BLaER1 treated with 17β-estradiol and CSF1 and Interleukin-3, amounts not matched to agents 10 nM and 100 nM (cell line): ENCODE measurements around the gene APC2.

Experiments used
- H3K27ac ChIP-seq, 11 experiments: shearing (Covaris generic); formaldehyde crosslinking; 2 replicates each; pipeline ENCODE4 v1.8.1; 2022
- H3K27me3 ChIP-seq, 11 experiments: shearing (Covaris generic); formaldehyde crosslinking; 2 replicates each; pipeline ENCODE4 v1.8.1; 2022
- H3K36me3 ChIP-seq, 11 experiments: shearing (Covaris generic); formaldehyde crosslinking; 2 replicates each; pipeline ENCODE4 v1.8.1; 2022
- H3K4me1 ChIP-seq, 10 experiments: shearing (Covaris generic); formaldehyde crosslinking; 2 replicates each; pipeline ENCODE4 v1.8.1; 2022
- H3K4me2 ChIP-seq, 11 experiments: shearing (Covaris generic); formaldehyde crosslinking; 2 replicates each; pipeline ENCODE4 v1.8.1; 2022
- H3K4me3 ChIP-seq, 10 experiments: shearing (Covaris generic); formaldehyde crosslinking; 2 replicates each; pipeline ENCODE4 v1.8.1; 2022
- H3K9ac ChIP-seq, 11 experiments: shearing (Covaris generic); formaldehyde crosslinking; 2 replicates each; pipeline ENCODE4 v1.8.1; 2022
- H3K9me3 ChIP-seq, 11 experiments: shearing (Covaris generic); formaldehyde crosslinking; replicated peaks in 1 of 11; 2 replicates each; pipeline ENCODE4 v1.8.1; 2022
- H4K20me1 ChIP-seq, 11 experiments: shearing (Covaris generic); formaldehyde crosslinking; 2 replicates each; pipeline ENCODE4 v1.8.1; 2022
- Cebpa-rat ChIP-seq, 11 experiments: shearing (Covaris generic); IDR thresholded peaks; 2 replicates each; pipeline ENCODE4 v1.8.1; 2022

The APC2 gene

GRCh38 chr19:1467215-1467489, 17.2 kb downstream of the APC2 start:
- Histone ChIP-seq H4K20me1 (peaks cover 85 to 100% (median 91%) of the 10 kb centered on the region in 11 experiments), H3K27ac (no peak overlapping the region), H3K4me2 (no peak overlapping the region), H3K4me1 (peaks cover 41 to 59% (median 53%) of the 10 kb centered on the region in 10 experiments), H3K9me3 (no peaks in the 10 kb centered on the region), H3K36me3 (peaks cover 0 to 13% (median 7%) of the 10 kb centered on the region in 11 experiments; a peak in 8 of 22 replicates), H3K9ac (no peak overlapping the region), H3K4me3 (no peak overlapping the region), H3K27me3 (peaks cover 73 to 83% (median 78%) of the 10 kb centered on the region in 11 experiments)
- TF ChIP-seq Cebpa-rat (IDR thresholded peaks at IDR 0.05), result no peak

DNA sequence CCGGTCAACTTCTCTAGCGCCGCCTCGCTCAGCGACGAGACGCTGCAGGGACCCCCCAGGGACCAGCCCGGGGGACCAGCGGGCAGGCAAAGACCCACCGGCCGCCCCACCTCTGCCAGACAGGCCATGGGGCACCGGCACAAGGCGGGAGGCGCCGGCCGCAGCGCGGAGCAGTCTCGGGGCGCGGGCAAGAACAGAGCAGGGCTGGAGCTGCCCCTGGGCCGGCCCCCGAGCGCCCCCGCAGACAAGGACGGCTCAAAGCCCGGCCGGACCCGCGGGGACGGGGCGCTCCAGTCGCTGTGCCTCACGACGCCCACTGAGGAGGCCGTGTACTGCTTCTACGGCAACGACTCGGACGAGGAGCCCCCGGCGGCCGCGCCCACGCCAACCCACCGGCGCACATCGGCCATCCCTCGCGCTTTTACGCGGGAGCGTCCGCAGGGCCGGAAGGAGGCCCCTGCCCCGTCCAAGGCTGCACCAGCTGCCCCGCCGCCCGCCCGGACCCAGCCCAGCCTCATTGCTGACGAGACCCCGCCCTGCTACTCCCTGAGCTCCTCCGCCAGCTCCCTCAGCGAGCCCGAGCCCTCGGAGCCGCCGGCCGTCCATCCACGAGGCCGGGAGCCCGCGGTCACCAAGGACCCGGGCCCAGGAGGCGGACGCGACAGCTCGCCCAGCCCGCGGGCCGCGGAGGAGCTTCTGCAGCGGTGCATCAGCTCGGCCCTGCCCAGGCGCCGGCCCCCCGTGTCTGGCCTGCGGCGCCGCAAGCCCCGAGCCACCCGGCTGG, 17.8 kb downstream of the APC2 start:
- Histone ChIP-seq H3K4me1 (peaks cover 43 to 64% (median 58%) of the 10 kb centered on the region in 10 experiments), H3K9ac (no peak overlapping the region), H3K27me3 (peaks cover 78 to 89% (median 83%) of the 10 kb centered on the region in 11 experiments), H3K36me3 (peaks cover 0 to 13% (median 7%) of the 10 kb centered on the region in 11 experiments; a peak in 8 of 22 replicates), H4K20me1 (peaks cover 91 to 100% (median 96%) of the 10 kb centered on the region in 11 experiments), H3K4me3 (peak overlapping the region in 3 of 10 experiments; percentile 54 to 67 (median 59); a peak in 4 of 20 replicates), H3K9me3 (no peaks in the 10 kb centered on the region), H3K27ac (no peak overlapping the region), H3K4me2 (peak overlapping the region in 7 of 11 experiments; percentile 91 to 99 (median 98); a peak in 11 of 22 replicates)
- TF ChIP-seq Cebpa-rat (IDR thresholded peaks at IDR 0.05), result no peak

GRCh38 chr19:1468274-1468820, 18.4 kb downstream of the APC2 start:
- Histone ChIP-seq H3K27me3 (peaks cover 83 to 95% (median 90%) of the 10 kb centered on the region in 11 experiments), H4K20me1 (peaks cover 93 to 100% (median 98%) of the 10 kb centered on the region in 11 experiments), H3K9ac (peak overlapping the region in 3 of 11 experiments; percentile 19 to 62 (median 58); a peak in 6 of 22 replicates), H3K9me3 (no peaks in the 10 kb centered on the region), H3K36me3 (peaks cover 0 to 15% (median 7%) of the 10 kb centered on the region in 11 experiments; a peak in 9 of 22 replicates), H3K4me3 (peak overlapping the region; percentile 49 to 67 (median 58); a peak in 16 of 20 replicates), H3K27ac (no peak overlapping the region), H3K4me2 (peak overlapping the region; percentile 91 to 99 (median 98)), H3K4me1 (peaks cover 43 to 71% (median 60%) of the 10 kb centered on the region in 10 experiments)
- no peak for TF ChIP-seq Cebpa-rat (IDR thresholded peaks at IDR 0.05)

GRCh38 chr19:1468821-1469254, 18.9 kb downstream of the APC2 start:
- Histone ChIP-seq H3K27me3 (peaks cover 85 to 97% (median 94%) of the 10 kb centered on the region in 11 experiments), H3K9me3 (no peaks in the 10 kb centered on the region), H4K20me1 (peaks cover 98 to 100% (median 100%) of the 10 kb centered on the region in 11 experiments), H3K4me1 (peaks cover 43 to 75% (median 60%) of the 10 kb centered on the region in 10 experiments), H3K9ac (peak overlapping the region; percentile 18 to 67 (median 58); a peak in 18 of 22 replicates), H3K36me3 (peaks cover 0 to 20% (median 10%) of the 10 kb centered on the region in 11 experiments; a peak in 13 of 22 replicates), H3K4me3 (peak overlapping the region; percentile 49 to 67 (median 58)), H3K4me2 (peak overlapping the region; percentile 91 to 99 (median 98)), H3K27ac (no peak overlapping the region)
- no peak for TF ChIP-seq Cebpa-rat (IDR thresholded peaks at IDR 0.05)

DNA sequence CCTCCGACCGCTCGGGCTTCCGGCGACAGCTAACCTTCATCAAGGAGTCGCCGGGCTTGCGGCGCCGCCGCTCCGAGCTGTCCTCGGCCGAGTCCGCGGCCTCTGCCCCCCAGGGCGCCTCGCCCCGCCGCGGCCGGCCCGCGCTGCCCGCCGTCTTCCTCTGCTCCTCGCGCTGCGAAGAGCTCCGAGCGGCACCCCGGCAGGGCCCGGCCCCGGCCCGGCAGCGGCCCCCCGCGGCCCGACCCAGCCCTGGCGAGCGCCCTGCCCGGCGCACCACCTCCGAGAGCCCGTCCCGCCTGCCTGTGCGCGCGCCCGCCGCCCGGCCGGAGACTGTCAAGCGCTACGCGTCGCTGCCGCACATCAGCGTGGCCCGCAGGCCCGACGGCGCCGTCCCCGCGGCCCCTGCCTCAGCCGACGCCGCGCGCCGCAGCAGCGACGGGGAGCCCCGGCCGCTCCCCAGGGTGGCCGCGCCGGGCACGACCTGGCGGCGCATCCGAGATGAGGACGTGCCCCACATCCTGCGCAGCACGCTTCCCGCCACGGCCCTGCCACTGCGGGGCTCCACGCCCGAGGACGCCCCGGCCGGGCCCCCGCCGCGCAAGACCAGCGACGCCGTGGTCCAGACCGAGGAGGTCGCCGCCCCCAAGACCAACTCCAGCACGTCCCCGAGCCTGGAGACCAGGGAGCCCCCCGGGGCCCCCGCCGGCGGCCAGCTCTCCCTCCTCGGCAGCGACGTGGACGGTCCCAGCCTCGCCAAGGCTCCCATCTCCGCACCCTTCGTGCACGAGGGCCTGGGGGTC, 19.5 kb downstream of the APC2 start:
- Histone ChIP-seq H3K27me3 (peaks cover 85 to 100% (median 94%) of the 10 kb centered on the region in 11 experiments), H4K20me1 (peaks cover 100% of the 10 kb centered on the region in 11 experiments), H3K27ac (no peak overlapping the region), H3K9me3 (no peaks in the 10 kb centered on the region), H3K9ac (peak overlapping the region; percentile 18 to 67 (median 58); a peak in 19 of 22 replicates), H3K4me3 (peak overlapping the region; percentile 49 to 67 (median 58)), H3K4me1 (peaks cover 43 to 75% (median 60%) of the 10 kb centered on the region in 10 experiments), H3K36me3 (peaks cover 0 to 25% (median 16%) of the 10 kb centered on the region in 11 experiments; a peak in 16 of 22 replicates), H3K4me2 (peak overlapping the region; percentile 91 to 99 (median 98))
- no peak for TF ChIP-seq Cebpa-rat (IDR thresholded peaks at IDR 0.05)

GRCh38 chr19:1470055-1470304, 20.1 kb downstream of the APC2 start:
- Histone ChIP-seq H3K9me3 (no peaks in the 10 kb centered on the region), H3K27me3 (peaks cover 83 to 97% (median 89%) of the 10 kb centered on the region in 11 experiments), H3K9ac (peak overlapping the region; percentile 13 to 67 (median 58); a peak in 12 of 22 replicates), H3K4me3 (peak overlapping the region; percentile 49 to 67 (median 58)), H3K4me1 (peaks cover 43 to 75% (median 60%) of the 10 kb centered on the region in 10 experiments), H4K20me1 (peaks cover 100% of the 10 kb centered on the region in 11 experiments), H3K27ac (no peak overlapping the region), H3K36me3 (peaks cover 4 to 30% (median 21%) of the 10 kb centered on the region in 11 experiments; a peak in 16 of 22 replicates), H3K4me2 (peak overlapping the region; percentile 91 to 99 (median 98))
- no peak for TF ChIP-seq Cebpa-rat (IDR thresholded peaks at IDR 0.05)

DNA sequence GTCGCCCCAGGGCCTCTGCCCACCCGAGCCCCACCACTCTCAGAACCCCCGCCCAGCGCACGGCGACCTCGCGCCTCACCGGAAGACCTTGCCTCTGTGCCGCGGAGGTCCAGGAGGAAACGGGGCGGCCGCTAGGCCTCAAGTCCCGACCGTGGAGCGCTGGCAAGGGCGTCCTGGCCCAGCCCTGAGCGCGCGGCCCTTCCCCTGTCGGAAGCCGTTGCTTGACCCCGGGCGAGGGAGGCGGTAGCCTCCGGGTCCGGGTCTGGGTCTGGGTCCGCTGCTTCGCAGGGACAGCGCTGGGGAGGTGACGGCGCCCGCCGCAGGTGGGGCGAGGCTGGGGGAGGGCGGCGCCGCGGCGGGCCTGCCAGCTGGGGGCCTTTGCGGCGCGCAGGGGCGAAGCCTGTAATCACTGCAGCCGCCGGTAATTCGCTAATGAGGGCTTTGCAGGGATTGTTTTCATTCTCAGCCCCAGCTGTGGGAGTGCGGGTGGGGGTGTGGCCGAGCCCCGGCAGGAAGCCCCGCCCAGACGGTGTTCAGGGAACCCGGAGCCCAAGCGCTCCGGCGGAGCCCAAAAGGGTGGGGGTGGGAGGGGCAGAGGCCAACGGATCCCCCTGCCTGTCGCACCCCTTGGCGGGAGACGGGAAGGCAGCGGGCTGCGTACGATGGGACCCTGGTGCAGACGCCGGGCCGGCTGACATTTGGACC, 20.5 kb downstream of the APC2 start:
- Histone ChIP-seq H3K4me3 (peak overlapping the region; percentile 49 to 67 (median 58)), H3K9ac (peak overlapping the region; percentile 13 to 67 (median 58); a peak in 17 of 22 replicates), H3K27ac (no peak overlapping the region), H3K36me3 (peaks cover 8 to 33% (median 25%) of the 10 kb centered on the region in 11 experiments; a peak in 17 of 22 replicates), H3K9me3 (no peaks in the 10 kb centered on the region), H4K20me1 (peaks cover 100% of the 10 kb centered on the region in 11 experiments), H3K4me2 (peak overlapping the region; percentile 91 to 99 (median 98)), H3K27me3 (peaks cover 78 to 92% (median 84%) of the 10 kb centered on the region in 11 experiments), H3K4me1 (peaks cover 43 to 73% (median 60%) of the 10 kb centered on the region in 10 experiments)
- TF ChIP-seq Cebpa-rat (IDR thresholded peaks at IDR 0.05), result no peak

DNA sequence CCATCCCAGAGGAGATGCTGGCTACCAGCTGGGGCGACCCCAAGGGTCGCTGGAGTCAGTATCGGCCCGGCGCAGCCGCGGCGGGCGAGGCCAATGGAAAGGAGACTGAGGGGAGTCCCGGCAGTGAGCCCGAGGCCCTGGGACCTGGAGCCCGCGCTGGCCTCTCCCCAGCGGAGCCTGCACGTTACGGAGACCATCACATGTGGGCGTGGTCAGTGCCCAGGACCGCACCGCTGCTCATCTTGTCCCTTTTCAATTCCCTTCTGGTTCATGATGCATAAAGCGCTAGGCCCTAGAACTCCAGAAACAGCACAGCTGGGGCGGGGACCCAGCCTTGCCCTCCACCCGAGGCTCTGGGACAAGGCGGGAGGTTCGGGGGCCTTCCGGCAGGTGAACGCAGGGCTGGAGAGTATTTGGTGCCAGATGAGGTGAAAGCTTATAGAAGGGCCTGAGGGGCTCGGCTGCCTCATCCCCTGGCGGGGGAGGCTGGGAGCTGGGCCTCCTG, 21.1 kb downstream of the APC2 start:
- Histone ChIP-seq H3K27me3 (peaks cover 72 to 86% (median 78%) of the 10 kb centered on the region in 11 experiments), H3K9ac (peak overlapping the region in 9 of 11 experiments; percentile 16 to 67 (median 58); a peak in 15 of 22 replicates), H3K27ac (no peak overlapping the region), H3K36me3 (peaks cover 14 to 37% (median 28%) of the 10 kb centered on the region in 11 experiments; a peak in 20 of 22 replicates), H3K4me2 (peak overlapping the region; percentile 91 to 99 (median 98)), H3K4me3 (peak overlapping the region; percentile 49 to 67 (median 58)), H3K9me3 (no peaks in the 10 kb centered on the region), H4K20me1 (peaks cover 100% of the 10 kb centered on the region in 11 experiments), H3K4me1 (peaks cover 43 to 67% (median 57%) of the 10 kb centered on the region in 10 experiments)
- no peak for TF ChIP-seq Cebpa-rat (IDR thresholded peaks at IDR 0.05)
